Urothelium cell line (cell line): ENCODE data around the gene PNPLA1.

ENCODE experiments used
- DNase-seq: peaks from one replicate; pipeline ENCODE4 v3.0.0; 2011; ENCODE audit warnings: low spot score, mixed read lengths
- FAIRE-seq: peaks from 2 replicates; lab custom pipeline; 2011; peaks lifted over from hg19 to GRCh38; lab: Jason Lieb, UNC

Gene PNPLA1

GRCh38 chr6:36312854-36313648 lies 43.2 kb downstream of the PNPLA1 start:
- DNase-seq (no peak), FAIRE-seq (no peak)

GRCh38 chr6:36313649-36313936 lies 43.7 kb downstream of the PNPLA1 start:
- FAIRE-seq, result no peak
- DNase-seq, result no peak

GRCh38 chr6:36314221-36315014 lies 44.6 kb downstream of the PNPLA1 start:
- DNase-seq (no peak), FAIRE-seq (no peak)

GRCh38 chr6:36315921-36316320 lies 46.1 kb downstream of the PNPLA1 start:
- no peak for FAIRE-seq
- no peak for DNase-seq

GRCh38 chr6:36317623-36318022 lies 47.8 kb downstream of the PNPLA1 start:
- DNase-seq (no peak), FAIRE-seq (no peak)

GRCh38 chr6:36318690-36319435 lies 49.0 kb downstream of the PNPLA1 start:
- FAIRE-seq, result no peak
- no peak for DNase-seq

- no peak for FAIRE-seq
- DNase-seq, result no peak
Measured at GRCh38 chr6:36319436-36319762, 49.5 kb downstream of the PNPLA1 start.

GRCh38 chr6:36319821-36320220 lies 50.0 kb downstream of the PNPLA1 start:
- DNase-seq (no peak), FAIRE-seq (no peak)

GRCh38 chr6:36320475-36320874 lies 50.6 kb downstream of the PNPLA1 start:
- peak; percentile 28 for DNase-seq
- no peak for FAIRE-seq

GRCh38 chr6:36322591-36322990 lies 52.7 kb downstream of the PNPLA1 start:
- FAIRE-seq, result no peak
- DNase-seq, result no peak

- FAIRE-seq (no peak), DNase-seq (no peak)
Measured at GRCh38 chr6:36323062-36323461, 53.2 kb downstream of the PNPLA1 start.

- DNase-seq (no peak), FAIRE-seq (no peak)
Measured at GRCh38 chr6:36324191-36324590, 54.3 kb downstream of the PNPLA1 start.

- DNase-seq (no peak), FAIRE-seq (no peak)
Measured at GRCh38 chr6:36324715-36325114, 54.9 kb downstream of the PNPLA1 start.

GRCh38 chr6:36326356-36326995 lies 56.6 kb downstream of the PNPLA1 start:
- DNase-seq, result no peak
- FAIRE-seq, result no peak

GRCh38 chr6:36327226-36327918 lies 57.5 kb downstream of the PNPLA1 start:
- DNase-seq, result no peak
- FAIRE-seq, result no peak

- FAIRE-seq (no peak), DNase-seq (no peak)
Measured at GRCh38 chr6:36327919-36328236, 58.0 kb downstream of the PNPLA1 start.

- FAIRE-seq, result no peak
- no peak for DNase-seq
Measured at GRCh38 chr6:36328600-36328999, 58.7 kb downstream of the PNPLA1 start.

- no peak for FAIRE-seq
- no peak for DNase-seq
Measured at GRCh38 chr6:36329798-36330291, 60.0 kb downstream of the PNPLA1 start.

GRCh38 chr6:36330366-36330765 lies 60.5 kb downstream of the PNPLA1 start:
- DNase-seq, result no peak
- FAIRE-seq, result no peak

GRCh38 chr6:36331381-36331780 lies 61.5 kb downstream of the PNPLA1 start:
- FAIRE-seq (no peak), DNase-seq (no peak)
